GM18907 (cell line): Measurements from ENCODE around the gene PRRT2.
A peak's percentile ranks its signal among the peaks of the same experiment; 100 is the strongest.
"Not testable (repeated sequence)": the region's sequence is repeated elsewhere in the genome, so short reads cannot be mapped to it uniquely, and the experiment has no call there.

ENCODE experiments used
- ATAC-seq: cut with Tn5 transposase; IDR thresholded peaks from one replicate; pipeline ENCODE4 v1.9.1; 2021; ENCODE audit warnings: mild to moderate bottlenecking, moderate library complexity; ENCODE audit not compliant: unreplicated experiment

PRRT2 gene

DNA sequence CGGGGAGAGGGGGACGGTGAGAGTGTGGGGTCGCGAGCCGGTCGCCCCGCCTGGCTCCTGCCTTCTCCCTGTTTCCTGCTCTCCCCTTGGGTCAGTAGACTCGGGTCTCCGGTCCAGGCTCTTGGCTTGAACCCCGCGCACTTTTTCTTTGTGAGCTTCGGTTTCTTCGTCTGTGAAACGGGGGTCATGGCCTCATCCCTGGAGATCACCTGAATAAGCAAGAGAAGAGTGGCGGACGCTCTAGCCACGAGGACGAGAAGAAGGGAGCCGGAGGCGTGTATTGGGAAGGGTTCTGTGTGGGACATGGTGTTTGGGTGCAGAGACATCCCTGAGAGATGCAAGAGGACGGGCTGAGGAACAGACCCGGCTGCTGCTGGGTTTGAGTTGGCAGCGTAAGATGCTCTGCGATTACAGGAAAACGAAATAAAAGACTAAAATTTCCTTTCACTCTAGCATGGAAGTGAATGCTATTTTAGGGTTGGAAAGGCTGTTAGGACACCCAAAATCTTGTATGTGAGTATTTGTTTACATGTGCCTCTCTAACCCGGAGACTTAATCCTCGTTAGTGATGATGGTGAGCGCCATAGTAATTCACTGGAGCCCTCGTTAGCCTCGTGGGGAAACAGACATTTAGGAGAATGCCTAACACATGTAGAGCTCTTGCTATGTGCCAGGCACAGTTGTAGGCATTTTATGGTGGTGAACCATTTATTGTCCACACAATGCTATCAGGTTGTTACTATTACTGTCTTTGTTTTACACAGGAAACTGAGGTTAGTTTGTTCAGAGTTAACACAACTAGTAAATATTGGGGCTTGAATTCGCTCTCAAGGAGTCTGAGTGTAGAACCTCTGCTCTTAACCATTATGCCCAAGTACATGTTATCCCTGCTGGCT is 20.8 kb upstream of the PRRT2 start:
- ATAC-seq, result peak; percentile 32

- no peak for ATAC-seq
Observed at GRCh38 chr16:29791845-29792807, 19.9 kb upstream of the PRRT2 start.

GRCh38 chr16:29793153-29793552 is 18.8 kb upstream of the PRRT2 start:
- not testable (repeated sequence) for ATAC-seq

- no peak for ATAC-seq
Observed at GRCh38 chr16:29794231-29794710, 17.7 kb upstream of the PRRT2 start.

GRCh38 chr16:29802416-29802935 is 9.5 kb upstream of the PRRT2 start:
- ATAC-seq, result no peak

GRCh38 chr16:29804020-29804419 is 8.0 kb upstream of the PRRT2 start:
- no peak for ATAC-seq

- ATAC-seq, result no peak
Observed at GRCh38 chr16:29804455-29805231, 7.3 kb upstream of the PRRT2 start.

GRCh38 chr16:29805232-29806098 is 6.5 kb upstream of the PRRT2 start:
- peak; percentile 61 for ATAC-seq

DNA sequence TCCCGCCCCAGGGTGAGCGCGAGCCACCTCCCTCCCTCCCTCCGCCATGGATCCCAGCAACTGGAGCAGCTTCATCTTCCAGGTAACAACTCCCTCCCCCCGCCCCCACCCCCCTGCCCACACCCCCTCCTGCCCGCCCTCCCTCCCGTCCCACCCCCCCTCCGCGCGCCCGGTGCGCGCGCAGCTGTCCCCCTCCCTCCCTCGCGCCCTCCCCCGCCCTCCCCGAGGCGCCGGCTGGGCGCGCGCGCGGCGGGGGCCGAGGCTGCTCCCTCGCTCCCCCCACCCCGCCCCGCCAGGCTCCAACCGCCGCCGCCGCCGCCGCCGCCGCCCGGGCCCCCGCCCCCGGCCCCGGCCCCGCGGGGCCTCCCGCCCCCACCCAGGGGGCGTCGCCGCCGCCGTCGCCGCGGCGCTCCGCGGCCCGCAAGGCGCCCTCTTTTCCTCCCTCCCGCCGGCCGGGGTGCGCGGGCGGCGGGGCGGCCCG is 5.9 kb upstream of the PRRT2 start, which contains the start of gene MAZ:
TSS of gene MAZ (plus strand) at position 431 of the 481 bp plus-strand sequence. CDS start 173 bp downstream, outside the sequence.
- no peak for ATAC-seq

- ATAC-seq, result peak; percentile 0
Observed at GRCh38 chr16:29806641-29807425, 5.2 kb upstream of the PRRT2 start.

- peak; percentile 28 for ATAC-seq
Observed at GRCh38 chr16:29807426-29808218, 4.4 kb upstream of the PRRT2 start.

DNA sequence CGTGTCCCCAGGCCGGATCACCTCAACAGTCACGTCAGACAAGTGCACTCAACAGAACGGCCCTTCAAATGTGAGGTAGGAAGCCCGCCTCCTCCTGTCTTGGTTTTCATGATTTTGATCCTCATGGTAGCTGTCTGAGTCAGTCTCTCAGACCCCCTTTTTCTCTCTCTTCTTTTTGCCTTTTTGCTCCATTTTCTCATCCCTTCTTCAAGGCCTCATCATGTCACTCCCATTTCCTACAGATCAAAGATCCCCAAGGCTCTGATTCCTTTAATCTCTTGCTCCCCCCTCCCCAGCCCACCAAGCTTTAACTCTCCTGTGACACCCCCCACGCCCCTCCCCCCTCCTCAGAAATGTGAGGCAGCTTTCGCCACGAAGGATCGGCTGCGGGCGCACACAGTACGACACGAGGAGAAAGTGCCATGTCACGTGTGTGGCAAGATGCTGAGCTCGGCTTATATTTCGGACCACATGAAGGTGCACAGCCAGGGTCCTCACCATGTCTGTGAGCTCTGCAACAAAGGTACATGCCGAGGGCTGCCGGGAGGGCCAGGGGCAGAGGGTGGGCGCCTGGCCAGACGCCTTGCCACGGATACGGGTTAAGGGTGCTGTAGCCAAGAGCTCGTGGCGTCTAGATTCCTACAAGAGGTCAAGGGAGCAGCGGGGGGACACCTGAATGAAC is 3.6 kb upstream of the PRRT2 start:
- ATAC-seq, result no peak

- no peak for ATAC-seq
Observed at GRCh38 chr16:29809031-29809747, 2.8 kb upstream of the PRRT2 start.

- ATAC-seq, result no peak
Observed at GRCh38 chr16:29809850-29810698, 1.9 kb upstream of the PRRT2 start.

DNA sequence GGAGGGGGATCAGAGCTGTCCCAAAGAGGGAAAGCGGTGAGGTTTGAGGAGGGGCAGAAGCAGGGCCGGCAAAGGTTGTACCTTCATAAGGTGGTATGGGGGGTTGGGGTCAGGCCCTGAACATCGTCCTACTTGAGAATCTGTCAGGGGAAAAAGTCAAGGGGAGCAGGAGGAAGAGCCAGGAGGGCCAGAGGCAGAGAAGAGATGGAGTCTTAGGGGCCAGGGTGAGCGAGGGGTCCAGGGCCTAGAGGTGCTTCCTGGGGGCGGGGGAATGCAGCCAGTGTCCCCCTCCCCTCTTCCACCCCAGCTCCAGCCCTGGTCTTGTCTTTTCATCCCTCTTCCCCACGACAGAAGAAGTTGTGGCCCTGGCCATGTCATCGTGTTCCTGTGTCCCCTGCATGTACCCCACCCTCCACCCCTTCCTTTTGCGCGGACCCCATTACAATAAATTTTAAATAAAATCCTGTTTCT is 1.3 kb upstream of the PRRT2 start:
- no peak for ATAC-seq
